Type B pancreatic cell (in vitro differentiated cells): ENCODE measurements around the gene TM4SF1. TPM values are rescaled to one million over a fixed set of nuclear protein-coding genes. Genes with fewer than 3 reads are reported as not detected.

Experiments
- DNase-seq: peaks from one replicate; pipeline ENCODE4 v3.0.0; 2021; ENCODE audit warnings: mixed read lengths; ENCODE audit not compliant: unreplicated experiment; ENCODE audit errors: extremely low spot score
- H3K27ac Mint-ChIP-seq: 2 replicates; pipeline ENCODE4 v1.8.0; 2021; ENCODE audit warnings: mild to moderate bottlenecking, mixed read lengths
- H3K27me3 Mint-ChIP-seq: 2 replicates; pipeline ENCODE4 v1.8.0; 2021; ENCODE audit warnings: mixed read lengths
- H3K36me3 Mint-ChIP-seq: 2 replicates; pipeline ENCODE4 v1.8.0; 2021; ENCODE audit warnings: mixed read lengths
- H3K4me1 Mint-ChIP-seq: one replicate; pipeline ENCODE4 v1.8.0; 2021; ENCODE audit warnings: mixed read lengths; ENCODE audit not compliant: unreplicated experiment
- H3K4me3 Mint-ChIP-seq: 2 replicates; pipeline ENCODE4 v1.8.0; 2021; ENCODE audit warnings: mild to moderate bottlenecking, mixed read lengths
- H3K9me3 Mint-ChIP-seq: 2 replicates; pipeline ENCODE4 v1.8.0; 2021; ENCODE audit warnings: mixed read lengths
- total RNA-seq: library from RNA; stranded (reverse); gene quantifications from 2 replicates; pipeline ENCODE4 v1.2.1, GENCODE V29; 2021; ENCODE audit warnings: low replicate concordance
- TF ChIP-seq, protein P1 (sequence below): fragments of 200-600 bp; sonication (generic); conservative IDR thresholded peaks from 2 replicates; pipeline ENCODE4 v1.5.0; 2021; ENCODE audit warnings: antibody characterized with exemption, mild to moderate bottlenecking

TM4SF1 gene
- total RNA-seq, 1 donor from 2014 or later: 39.4 TPM

- Mint-ChIP-seq H3K4me1 (peaks cover 25% of the 10 kb centered on the region), H3K27me3 (no peaks in the 10 kb centered on the region), H3K9me3 (peaks cover 6% of the 10 kb centered on the region), H3K36me3 (peaks cover 6% of the 10 kb centered on the region), H3K27ac (peak overlapping the region; percentile 86), H3K4me3 (peak overlapping the region; percentile 80)
- TF ChIP-seq, protein P1, sequence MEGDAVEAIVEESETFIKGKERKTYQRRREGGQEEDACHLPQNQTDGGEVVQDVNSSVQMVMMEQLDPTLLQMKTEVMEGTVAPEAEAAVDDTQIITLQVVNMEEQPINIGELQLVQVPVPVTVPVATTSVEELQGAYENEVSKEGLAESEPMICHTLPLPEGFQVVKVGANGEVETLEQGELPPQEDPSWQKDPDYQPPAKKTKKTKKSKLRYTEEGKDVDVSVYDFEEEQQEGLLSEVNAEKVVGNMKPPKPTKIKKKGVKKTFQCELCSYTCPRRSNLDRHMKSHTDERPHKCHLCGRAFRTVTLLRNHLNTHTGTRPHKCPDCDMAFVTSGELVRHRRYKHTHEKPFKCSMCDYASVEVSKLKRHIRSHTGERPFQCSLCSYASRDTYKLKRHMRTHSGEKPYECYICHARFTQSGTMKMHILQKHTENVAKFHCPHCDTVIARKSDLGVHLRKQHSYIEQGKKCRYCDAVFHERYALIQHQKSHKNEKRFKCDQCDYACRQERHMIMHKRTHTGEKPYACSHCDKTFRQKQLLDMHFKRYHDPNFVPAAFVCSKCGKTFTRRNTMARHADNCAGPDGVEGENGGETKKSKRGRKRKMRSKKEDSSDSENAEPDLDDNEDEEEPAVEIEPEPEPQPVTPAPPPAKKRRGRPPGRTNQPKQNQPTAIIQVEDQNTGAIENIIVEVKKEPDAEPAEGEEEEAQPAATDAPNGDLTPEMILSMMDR: no peak
- DNase-seq: no peak
Observed at GRCh38 chr3:149378478-149379309, 1.2 kb upstream of the TM4SF1 start.

GRCh38 chr3:149376718-149377407 is 586 bp downstream of the TM4SF1 start:
- Mint-ChIP-seq H3K4me1 (peaks cover 29% of the 10 kb centered on the region), H3K36me3 (peaks cover 10% of the 10 kb centered on the region), H3K27me3 (no peaks in the 10 kb centered on the region), H3K4me3 (peak overlapping the region; percentile 80), H3K9me3 (peaks cover 6% of the 10 kb centered on the region), H3K27ac (peak overlapping the region; percentile 86)
- TF ChIP-seq, protein P1: no peak
- DNase-seq: no peak

- Mint-ChIP-seq H3K9me3 (no peaks in the 10 kb centered on the region), H3K27ac (no peak overlapping the region), H3K36me3 (peaks cover 3% of the 10 kb centered on the region), H3K27me3 (no peaks in the 10 kb centered on the region), H3K4me3 (peak overlapping the region; percentile 48), H3K4me1 (peaks cover 38% of the 10 kb centered on the region)
- TF ChIP-seq, protein P1: no peak
- no peak for DNase-seq
Observed at GRCh38 chr3:149375501-149376196, 1.8 kb downstream of the TM4SF1 start.

- peaks cover 3% of the 10 kb centered on the region for H3K36me3 Mint-ChIP-seq
- H3K9me3 Mint-ChIP-seq: no peaks in the 10 kb centered on the region
- TF ChIP-seq, protein P1: no peak
- no peak overlapping the region for H3K27ac Mint-ChIP-seq
- H3K4me1 Mint-ChIP-seq: peaks cover 45% of the 10 kb centered on the region
- peak overlapping the region; percentile 48 for H3K4me3 Mint-ChIP-seq
- no peaks in the 10 kb centered on the region for H3K27me3 Mint-ChIP-seq
- no peak for DNase-seq
Observed at GRCh38 chr3:149374793-149375500, 2.5 kb downstream of the TM4SF1 start.

- TF ChIP-seq, protein P1: no peak
- H3K9me3 Mint-ChIP-seq: no peaks in the 10 kb centered on the region
- no peak overlapping the region for H3K4me3 Mint-ChIP-seq
- H3K36me3 Mint-ChIP-seq: peaks cover 3% of the 10 kb centered on the region
- peaks cover 45% of the 10 kb centered on the region for H3K4me1 Mint-ChIP-seq
- no peak for DNase-seq
- H3K27ac Mint-ChIP-seq: no peak overlapping the region
- H3K27me3 Mint-ChIP-seq: no peaks in the 10 kb centered on the region
Observed at GRCh38 chr3:149374391-149374790, 3.1 kb downstream of the TM4SF1 start.
